ENCODE data around the gene METTL17. TPM values are rescaled to one million over a fixed set of nuclear protein-coding genes. Genes with fewer than 3 reads are reported as not detected.
"Not testable (repeated sequence)": the region's sequence is repeated elsewhere in the genome, so short reads cannot be mapped to it uniquely, and the experiment has no call there.

Gene METTL17
- 92.9 and 102 TPM in 2 replicates for total RNA-seq

GRCh38 chr14:20989787-20990600 is at the start of gene METTL17:
Gene METTL17 (plus strand): TSS chr14:20989980. CDS start chr14:20990003, 23 bp downstream.
- intact Hi-C loops (cut with micrococcal nuclease): loop anchor here (1.0 to 5.0 kb wide), 4 partner anchors 19 to 487 kb away; partner anchors contain the start of genes RAB2B, RNASE4 and TOX4

GRCh38 chr14:20945146-20945545 is 44.6 kb upstream of the METTL17 start:
- intact Hi-C loops (cut with micrococcal nuclease): not testable (repeated sequence)

GRCh38 chr14:20946707-20947106 is 43.1 kb upstream of the METTL17 start:
- intact Hi-C loops (cut with micrococcal nuclease): not testable (repeated sequence)

- intact Hi-C loops (cut with micrococcal nuclease): not testable (repeated sequence)
Observed at GRCh38 chr14:20954736-20955537, 34.8 kb upstream of the METTL17 start, which contains the start of gene RNASE2. Gene RNASE2 (plus strand): TSS chr14:20955487. CDS start chr14:20955772, 285 bp downstream.

- intact Hi-C loops (cut with micrococcal nuclease): not testable (repeated sequence)
Observed at GRCh38 chr14:20955538-20955873, 34.3 kb upstream of the METTL17 start.

- intact Hi-C loops (cut with micrococcal nuclease): no loop called here
Observed at GRCh38 chr14:20956376-20956976, 33.3 kb upstream of the METTL17 start.

- intact Hi-C loops (cut with micrococcal nuclease): not testable (repeated sequence)
Observed at GRCh38 chr14:20958946-20959345, 30.8 kb upstream of the METTL17 start.

GRCh38 chr14:20969336-20969735 is 20.4 kb upstream of the METTL17 start:
- intact Hi-C loops (cut with micrococcal nuclease): no loop called here

- intact Hi-C loops (cut with micrococcal nuclease): loop anchor here (5.0 kb wide), 3 partner anchors 98 to 288 kb away; partner anchors contain the start of genes RNASE4 and RNASE6
Observed at GRCh38 chr14:20970647-20970982, 19.2 kb upstream of the METTL17 start.

GRCh38 chr14:20970983-20971704 is 18.6 kb upstream of the METTL17 start:
- intact Hi-C loops (cut with micrococcal nuclease): loop anchor here (1.0 to 5.0 kb wide), 7 partner anchors 10 to 289 kb away; partner anchors contain the start of genes METTL17, RNASE4 and RNASE6

GRCh38 chr14:20971705-20972021 is 18.1 kb upstream of the METTL17 start:
- intact Hi-C loops (cut with micrococcal nuclease): loop anchor here (1.0 to 5.0 kb wide), 7 partner anchors 10 to 289 kb away; partner anchors contain the start of genes METTL17, RNASE4 and RNASE6

- intact Hi-C loops (cut with micrococcal nuclease): loop anchor here (5.0 kb wide), 3 partner anchors 101 to 291 kb away; partner anchors contain the start of genes RNASE4 and RNASE6
Observed at GRCh38 chr14:20973501-20973900, 16.3 kb upstream of the METTL17 start.

GRCh38 chr14:20976291-20976690 is 13.5 kb upstream of the METTL17 start:
- intact Hi-C loops (cut with micrococcal nuclease): no loop called here

- intact Hi-C loops (cut with micrococcal nuclease): no loop called here
Observed at GRCh38 chr14:20978687-20979086, 11.1 kb upstream of the METTL17 start.

GRCh38 chr14:20980906-20981305 is 8.9 kb upstream of the METTL17 start:
- intact Hi-C loops (cut with micrococcal nuclease): no loop called here

GRCh38 chr14:20982646-20983369 is 7.0 kb upstream of the METTL17 start:
- intact Hi-C loops (cut with micrococcal nuclease): no loop called here

- intact Hi-C loops (cut with micrococcal nuclease): not testable (repeated sequence)
Observed at GRCh38 chr14:20985650-20986049, 4.1 kb upstream of the METTL17 start.

GRCh38 chr14:20986811-20987210 is 3.0 kb upstream of the METTL17 start:
- intact Hi-C loops (cut with micrococcal nuclease): no loop called here

GRCh38 chr14:20988717-20989470 is 886 bp upstream of the METTL17 start:
- intact Hi-C loops (cut with micrococcal nuclease): loop anchor here (1.0 kb wide), 2 partner anchors 18 to 305 kb away; partner anchors contain the start of gene RNASE4

GRCh38 chr14:20989471-20989786 is 351 bp upstream of the METTL17 start:
- intact Hi-C loops (cut with micrococcal nuclease): loop anchor here (1.0 kb wide), 2 partner anchors 18 to 305 kb away; partner anchors contain the start of gene RNASE4
